B cell (primary cell): Measurements from ENCODE around the gene HMGCS1. TPM values are rescaled to one million over a fixed set of nuclear protein-coding genes. Genes with fewer than 3 reads are reported as not detected.

Experiments
- ATAC-seq: fragments of 200-7000 bp; cut with Tn5 transposase; one replicate; pipeline ENCODE4 v1.10.0; 2021; ENCODE audit warnings: low read depth, mild to moderate bottlenecking, moderate number of reproducible peaks, moderate library complexity
- CTCF ChIA-PET: fragments of 350-600 bp; sonication (Branson Sonifier 250); formaldehyde crosslinking; loops from one replicate; lab custom pipeline; 2021; ENCODE audit warnings: antibody characterized with exemption, inconsistent platforms; lab: Charles Lee
- POLR2A ChIA-PET: fragments of 350-600 bp; sonication (Branson Sonifier 250); formaldehyde crosslinking; loops from one replicate; lab custom pipeline; 2021; ENCODE audit warnings: antibody characterized with exemption; lab: Charles Lee
- DNase-seq: peaks from one replicate; pipeline ENCODE4 v3.0.0; 2013
- H2AFZ ChIP-seq: 2 replicates; pipeline ENCODE4 v1.6.1; 2012; ENCODE audit warnings: mild to moderate bottlenecking, low read depth, low read length; ENCODE audit not compliant: insufficient read depth, poor library complexity, severe bottlenecking
- H3K27ac ChIP-seq, 2 donors: 1 replicate in 1 of 2; 2 replicates in 1 of 2; pipeline ENCODE4 v1.5.1; 2012 to 2013; ENCODE audit warnings: low read length in 2 of 2, mild to moderate bottlenecking in 2 of 2, moderate library complexity in 1 of 2
- H3K27me3 ChIP-seq, 4 experiments: fragments of 200-600 bp in 1 of 4; sonication (generic) in 1 of 4; replicated peaks in 1 of 4; 1 replicate in 2 of 4; 2 replicates in 2 of 4; pipeline versions ENCODE4 v1.6.1 to v1.7.0; 2013 to 2016; ENCODE audit warnings: low read length in 3 of 4, mild to moderate bottlenecking in 2 of 4, mixed read lengths in 1 of 4, moderate library complexity in 1 of 4; ENCODE audit not compliant: insufficient read depth in 4 of 4, control insufficient read depth in 3 of 4; ENCODE audit errors: control extremely low read depth in 1 of 4
- H3K36me3 ChIP-seq, 2 experiments: replicated peaks in 1 of 2; 1 replicate in 1 of 2; 2 replicates in 1 of 2; pipeline versions ENCODE4 v1.6.1 to v1.7.1; 2013; ENCODE audit warnings: low read length in 1 of 2; ENCODE audit not compliant: insufficient read depth in 2 of 2, control insufficient read depth in 1 of 2; ENCODE audit errors: control extremely low read depth in 1 of 2, extremely low read depth in 1 of 2
- H3K4me1 ChIP-seq, 2 donors: fragments of 200-600 bp in 1 of 2; sonication (generic) in 1 of 2; 1 replicate in 1 of 2; 2 replicates in 1 of 2; pipeline versions ENCODE4 v1.5.1 to v1.6.1; 2013 to 2017; ENCODE audit warnings: low read length in 2 of 2; ENCODE audit not compliant: control insufficient read depth in 2 of 2, insufficient read depth in 2 of 2
- H3K4me2 ChIP-seq: replicated peaks from 2 replicates; pipeline ENCODE3; 2012; ENCODE audit warnings: mild to moderate bottlenecking, low read depth, low read length; ENCODE audit not compliant: poor library complexity, severe bottlenecking
- H3K4me3 ChIP-seq, 5 experiments: fragments of 200-600 bp in 1 of 5; sonication (generic) in 1 of 5; 1 replicate in 3 of 5; 2 replicates in 2 of 5; pipeline versions ENCODE4 v1.5.1 to v1.7.0; 2011 to 2016; ENCODE audit warnings: low read length in 4 of 5, mild to moderate bottlenecking in 4 of 5, low read depth in 2 of 5, control low read depth in 1 of 5, moderate library complexity in 1 of 5; ENCODE audit not compliant: insufficient read depth in 1 of 5; ENCODE audit errors: control extremely low read depth in 1 of 5, extremely low read depth in 1 of 5
- H3K79me2 ChIP-seq: fragments of 200-600 bp; sonication (generic); one replicate; pipeline ENCODE4 v1.6.0; 2016; ENCODE audit warnings: low read length; ENCODE audit not compliant: control insufficient read depth, insufficient read depth
- H3K9ac ChIP-seq: fragments of 200-600 bp; sonication (generic); 2 replicates; pipeline ENCODE4 v1.6.1; 2017; ENCODE audit warnings: mild to moderate bottlenecking, low read length, moderate library complexity
- H3K9me3 ChIP-seq, 3 donors: one replicate each; pipeline versions ENCODE4 v1.6.1 to v1.7.1; 2013; ENCODE audit warnings: low read length in 2 of 3; ENCODE audit not compliant: control insufficient read depth in 2 of 3, insufficient read depth in 1 of 3; ENCODE audit errors: control extremely low read depth in 1 of 3
- H4K20me1 ChIP-seq: 2 replicates; pipeline ENCODE4 v1.6.0; 2012; ENCODE audit warnings: mild to moderate bottlenecking, low read length; ENCODE audit not compliant: insufficient read depth, control insufficient read depth, poor library complexity, severe bottlenecking
- H3K27ac Mint-ChIP-seq: one replicate; pipeline ENCODE4 v1.8.0; 2021; ENCODE audit warnings: mixed read lengths
- H3K27me3 Mint-ChIP-seq: one replicate; pipeline ENCODE4 v1.8.0; 2021; ENCODE audit warnings: mixed read lengths
- H3K4me1 Mint-ChIP-seq: one replicate; pipeline ENCODE4 v1.8.0; 2021; ENCODE audit warnings: mixed read lengths
- H3K4me3 Mint-ChIP-seq: one replicate; pipeline ENCODE4 v1.8.0; 2021; ENCODE audit warnings: mixed read lengths
- H3K9me3 Mint-ChIP-seq: one replicate; pipeline ENCODE4 v1.8.0; 2022; ENCODE audit warnings: mixed read lengths; ENCODE audit not compliant: insufficient read depth
- CTCF ChIP-seq: fragments of 200-600 bp; IDR thresholded peaks from one replicate; pipeline ENCODE4 v1.8.0; 2022; ENCODE audit warnings: antibody characterized with exemption, mild to moderate bottlenecking
- EZH2 ChIP-seq: IDR thresholded peaks from 2 replicates; pipeline ENCODE4 v1.6.1; 2012; ENCODE audit warnings: borderline replicate concordance, low read depth, mild to moderate bottlenecking, moderate library complexity, low read length; ENCODE audit not compliant: insufficient read depth, poor library complexity, severe bottlenecking
- WGBS: methylation state at CpG from one replicate; pipeline ENCODE4 v1.1.5; 2013; ENCODE audit warnings: missing lambda C conversion rate; ENCODE audit not compliant: insufficient coverage; 5-methylcytosine and 5-hydroxymethylcytosine counted together
- intact Hi-C: fragments of 100-400 bp; cut with micrococcal nuclease; formaldehyde crosslinking; loops from one replicate; pipeline ENCODE4 v1.10.0; 2022
- polyA plus RNA-seq: library from polyadenylated mRNA; depleted of rRNA; stranded (reverse); fragments of >200 nt; gene quantifications from 2 replicates; pipeline ENCODE4 v1.2.3, GENCODE V29; 2012
- total RNA-seq, 2 donors: library from RNA; stranded (reverse); fragments of 120-200 nt in 1 of 2; gene quantifications; 1 replicate in 1 of 2; 2 replicates in 1 of 2; pipeline versions ENCODE4 v1.2.3 to v1.2.4, GENCODE V29; 2013 to 2022

Gene HMGCS1
- total and polyA plus RNA-seq, 2 donors (not counting 1 experiment from before 2014, with no cell fraction given): 16.3 to 68.7 TPM

GRCh38 chr5:43336159-43336558, 22.9 kb upstream of the HMGCS1 start:
- no peak overlapping the region for H3K27ac Mint-ChIP-seq

GRCh38 chr5:43335681-43336080, 22.5 kb upstream of the HMGCS1 start:
- no peak for TF ChIP-seq CTCF
- WGBS: no CpG with 5 or more reads among the region's 4 CpGs
- Mint-ChIP-seq H3K4me3 (no peak overlapping the region), H3K27me3 (peaks cover 44% of the 10 kb centered on the region), H3K27ac (no peak overlapping the region), H3K4me1 (no peaks in the 10 kb centered on the region), H3K9me3 (peaks cover 12% of the 10 kb centered on the region)
- intact Hi-C loops: no loop called here
- H3K36me3 ChIP-seq: no peaks in the 10 kb centered on the region
- DNase-seq: no peak
- H3K4me2 ChIP-seq: no peak overlapping the region
- no peak overlapping the region for H3K9ac ChIP-seq
- no peak overlapping the region for H2AFZ ChIP-seq
- POLR2A ChIA-PET: no interaction called here
- no peak for ATAC-seq
- no peak overlapping the region for H3K4me3 ChIP-seq
- CTCF ChIA-PET: no interaction called here
- H3K4me1 ChIP-seq: no peaks in the 10 kb centered on the region
- peaks cover 2 to 13% (median 13%) of the 10 kb centered on the region in 3 donors for H3K9me3 ChIP-seq
- H3K79me2 ChIP-seq: no peaks in the 10 kb centered on the region
- H3K27me3 ChIP-seq: peaks cover 0 to 7% (median 2%) of the 10 kb centered on the region in 4 experiments
- no peaks in the 10 kb centered on the region for H4K20me1 ChIP-seq
- H3K27ac ChIP-seq: no peak overlapping the region

More at GRCh38 chr5:43336159-43336558, 22.9 kb upstream of the HMGCS1 start:
- H3K9ac ChIP-seq: no peak overlapping the region
- peaks cover 44% of the 10 kb centered on the region for H3K27me3 Mint-ChIP-seq
- H3K79me2 ChIP-seq: no peaks in the 10 kb centered on the region
- peaks cover 12% of the 10 kb centered on the region for H3K9me3 Mint-ChIP-seq
- H3K4me3 Mint-ChIP-seq: no peak overlapping the region
- ChIA-PET POLR2A (no interaction called here), CTCF (no interaction called here)
- DNase-seq: no peak
- no peak overlapping the region for H2AFZ ChIP-seq
- no peak overlapping the region for H3K27ac ChIP-seq
- no peak for ATAC-seq
- intact Hi-C loops: no loop called here
- H3K36me3 ChIP-seq: no peaks in the 10 kb centered on the region
- no peaks in the 10 kb centered on the region for H3K4me1 ChIP-seq
- H3K27me3 ChIP-seq: peaks cover 0 to 11% (median 2%) of the 10 kb centered on the region in 4 experiments
- H3K4me3 ChIP-seq: no peak overlapping the region
- H3K4me2 ChIP-seq: no peak overlapping the region
- H3K4me1 Mint-ChIP-seq: no peaks in the 10 kb centered on the region
- no peaks in the 10 kb centered on the region for H4K20me1 ChIP-seq
- TF ChIP-seq CTCF (no peak), EZH2 (no peak)
- 78% methylated on average over 1 of the region's 2 CpGs for WGBS
- H3K9me3 ChIP-seq: peaks cover 2 to 18% (median 13%) of the 10 kb centered on the region in 3 donors
